Measurements from ENCODE around the gene C11orf52. TPM values are rescaled to one million over a fixed set of nuclear protein-coding genes. Genes with fewer than 3 reads are reported as not detected.
"Not testable (repeated sequence)": the region's sequence is repeated elsewhere in the genome, so short reads cannot be mapped to it uniquely, and the experiment has no call there.

The C11orf52 gene
- total RNA-seq, 4 donors from 2014 or later, result 6.2 to 16.1 (median 12.4) TPM

- intact Hi-C loops (cut with DNase I; ENCODE audit: low total_unique reads), result no loop called here
- no peak for DNase-seq (ENCODE audit: low spot score in 2 of 2)
- no peak for TF ChIP-seq CTCF (IDR thresholded peaks at IDR 0.05)
- no peak for TF ChIP-seq POLR2A (IDR thresholded peaks at IDR 0.05)
- WGBS, 2 donors, result 1% methylated on average over 13 of the region's 13 CpGs
- H3K4me3 ChIP-seq (ENCODE audit: low read depth, poor library complexity, severe bottlenecking), result peak overlapping the region; percentile 49
Observed at GRCh38 chr11:111878385-111878848, 40.3 kb upstream of the C11orf52 start.

- peak; percentile 97 to 99 for DNase-seq (ENCODE audit: low spot score in 2 of 2)
- TF ChIP-seq POLR2A (IDR thresholded peaks at IDR 0.05) (no peak), CTCF (IDR thresholded peaks at IDR 0.05) (peak in 2 of 3 donors; percentile 25 to 96)
- H3K4me3 ChIP-seq (ENCODE audit: low read depth, poor library complexity, severe bottlenecking), result peak within 1 kb of the TSS; percentile 49
- intact Hi-C loops (cut with DNase I; ENCODE audit: low total_unique reads), result no loop called here
- WGBS, 2 donors, result 0 to 1% methylated on average over 48 of the region's 55 CpGs
Observed at GRCh38 chr11:111878849-111879636, 39.7 kb upstream of the C11orf52 start, which contains the start of the genes CFAP68 and FDXACB1. CFAP68 (plus strand) TSS chr11:111879541; CDS start chr11:111879561, 20 bp downstream. FDXACB1 (minus strand) TSS chr11:111879165; CDS start chr11:111879132, 33 bp downstream.

GRCh38 chr11:111879637-111879960 is 39.1 kb upstream of the C11orf52 start:
- H3K4me3 ChIP-seq (ENCODE audit: low read depth, poor library complexity, severe bottlenecking), result peak overlapping the region; percentile 49
- intact Hi-C loops (cut with DNase I; ENCODE audit: low total_unique reads), result no loop called here
- DNase-seq (ENCODE audit: low spot score in 2 of 2), result no peak
- TF ChIP-seq POLR2A (IDR thresholded peaks at IDR 0.05) (no peak), CTCF (IDR thresholded peaks at IDR 0.05) (no peak)
- 42 to 55% methylated on average over 6 of the region's 6 CpGs for WGBS, 2 donors

DNA sequence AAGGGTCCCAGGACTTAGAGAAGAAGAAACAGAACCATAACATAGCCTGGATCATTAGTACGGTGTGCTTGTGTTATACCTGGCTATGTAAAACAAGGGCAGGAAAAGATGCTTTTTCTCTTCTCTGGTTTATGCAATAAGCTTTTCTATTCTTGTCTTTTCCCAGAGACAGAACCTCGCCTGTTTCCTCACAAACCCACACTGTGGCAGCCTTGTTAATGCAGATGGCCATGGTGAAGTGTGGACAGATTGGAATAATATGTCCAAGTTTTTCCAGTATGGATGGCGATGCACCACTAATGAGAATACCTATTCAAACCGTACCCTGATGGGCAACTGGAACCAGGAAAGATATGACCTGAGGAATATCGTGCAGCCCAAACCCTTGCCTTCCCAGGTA is 36.5 kb upstream of the C11orf52 start:
- intact Hi-C loops (cut with DNase I; ENCODE audit: low total_unique reads), result no loop called here
- WGBS, 2 donors, result 89 to 95% methylated on average over 5 of the region's 5 CpGs
- no peak for TF ChIP-seq CTCF (IDR thresholded peaks at IDR 0.05)
- TF ChIP-seq POLR2A (IDR thresholded peaks at IDR 0.05), result no peak
- no peak for DNase-seq (ENCODE audit: low spot score in 2 of 2)
- no peak overlapping the region for H3K4me3 ChIP-seq (ENCODE audit: low read depth, poor library complexity, severe bottlenecking)

DNA sequence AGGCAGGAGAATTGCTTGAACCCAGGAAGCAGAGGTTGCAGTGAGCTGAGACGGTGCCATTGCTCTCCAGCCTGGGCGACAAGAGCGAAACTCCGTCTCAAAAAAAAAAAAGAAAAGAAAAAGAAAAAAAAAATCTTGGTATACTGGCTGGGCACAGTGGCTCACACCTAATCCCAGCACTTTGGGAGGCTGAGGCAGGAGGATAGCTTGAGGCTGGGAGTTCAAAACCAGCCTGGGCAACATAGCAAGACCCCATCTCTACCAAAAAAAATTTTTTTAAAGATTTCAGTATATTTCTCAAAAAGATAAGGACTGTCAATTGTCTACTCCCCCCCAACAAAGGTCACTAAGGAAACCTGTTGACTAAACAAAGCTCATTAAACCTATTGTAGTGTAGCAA is 33.7 kb upstream of the C11orf52 start:
- DNase-seq (ENCODE audit: low spot score in 2 of 2); H3K4me3 ChIP-seq (ENCODE audit: low read depth, poor library complexity, severe bottlenecking); intact Hi-C loops (cut with DNase I; ENCODE audit: low total_unique reads): not testable (repeated sequence)
- WGBS, 2 donors, result 95 to 99% methylated on average over 4 of the region's 4 CpGs

DNA sequence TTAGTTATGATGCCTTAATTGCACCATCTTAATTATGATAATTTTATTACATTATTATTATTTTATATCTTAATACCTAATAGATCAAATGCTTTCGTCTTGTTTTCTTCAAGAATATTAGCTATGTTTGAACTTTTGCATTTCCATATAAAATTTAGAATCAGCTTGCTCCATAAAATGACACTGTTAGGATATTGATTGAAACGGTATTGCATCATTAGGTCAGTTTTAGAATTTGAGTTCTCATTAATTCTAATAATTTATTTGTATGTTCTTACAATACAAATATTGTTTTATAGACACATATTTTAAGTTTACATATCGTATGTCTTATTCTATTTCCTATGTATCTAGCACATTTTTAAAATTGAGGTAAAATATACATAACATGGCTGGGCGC is 32.7 kb upstream of the C11orf52 start:
- no peak for DNase-seq (ENCODE audit: low spot score in 2 of 2)
- WGBS, 2 donors, result 73 to 95% methylated on average over 4 of the region's 4 CpGs
- TF ChIP-seq CTCF (IDR thresholded peaks at IDR 0.05) (no peak), POLR2A (IDR thresholded peaks at IDR 0.05) (no peak)

More for the DNA sequence above, 32.7 kb upstream of the C11orf52 start:
- no peak overlapping the region for H3K4me3 ChIP-seq (ENCODE audit: low read depth, poor library complexity, severe bottlenecking)
- intact Hi-C loops (cut with DNase I; ENCODE audit: low total_unique reads), result no loop called here

Measured in lower leg skin (tissue), 4 donors.